Colonic mucosa (tissue), 4 donors: ENCODE measurements around the gene GPAT3. TPM values are rescaled to one million over a fixed set of nuclear protein-coding genes. Genes with fewer than 3 reads are reported as not detected.

Experiments
- DNase-seq: peaks from one replicate; pipeline ENCODE4 v3.0.0-alpha.2; 2020
- H3K27ac ChIP-seq: fragments of 200-600 bp; one replicate; pipeline ENCODE4 v1.8.0; 2021
- H3K27me3 ChIP-seq: fragments of 200-600 bp; one replicate; pipeline ENCODE4 v1.8.0; 2021
- H3K36me3 ChIP-seq: fragments of 200-600 bp; one replicate; pipeline ENCODE4 v1.8.0; 2021
- H3K4me1 ChIP-seq: fragments of 200-600 bp; one replicate; pipeline ENCODE4 v1.8.0; 2021; ENCODE audit warnings: mild to moderate bottlenecking
- H3K4me3 ChIP-seq: fragments of 200-600 bp; one replicate; pipeline ENCODE4 v1.8.0; 2021
- H3K9ac ChIP-seq, 2 donors: one replicate each; pipeline ENCODE4 v1.7.0; 2013; ENCODE audit warnings: control low read depth in 2 of 2, low read depth in 2 of 2, low read length in 2 of 2
- H3K9me3 ChIP-seq: fragments of 200-600 bp; one replicate; pipeline ENCODE4 v1.8.0; 2021
- intact Hi-C: fragments of 100-400 bp; cut with DNase I; formaldehyde crosslinking; loops from one replicate; pipeline ENCODE4 v1.14.1; 2022
- total RNA-seq, 2 donors: library from RNA; stranded (reverse); fragmentation: NEBNext Ultra II Directional in 1 of 2; extraction: Animal tissue kit (Norgen Biotek cat#: 25700) in 1 of 2; gene quantifications; one replicate each; pipeline ENCODE4 v1.2.1, GENCODE V29; 2021
- TF ChIP-seq, protein P1 (sequence below): fragments of 200-600 bp; IDR thresholded peaks from one replicate; pipeline ENCODE4 v1.8.0; 2022; ENCODE audit warnings: antibody characterized with exemption, mild to moderate bottlenecking
- donor health status: healthy.
- donor health status: DM: no; HTN: no; CAD: no.
- donor health status: DM: no; HTN: no; CAD: no.

Gene GPAT3
- total RNA-seq, 2 donors from 2014 or later = 23.5 to 24.3 TPM

DNA sequence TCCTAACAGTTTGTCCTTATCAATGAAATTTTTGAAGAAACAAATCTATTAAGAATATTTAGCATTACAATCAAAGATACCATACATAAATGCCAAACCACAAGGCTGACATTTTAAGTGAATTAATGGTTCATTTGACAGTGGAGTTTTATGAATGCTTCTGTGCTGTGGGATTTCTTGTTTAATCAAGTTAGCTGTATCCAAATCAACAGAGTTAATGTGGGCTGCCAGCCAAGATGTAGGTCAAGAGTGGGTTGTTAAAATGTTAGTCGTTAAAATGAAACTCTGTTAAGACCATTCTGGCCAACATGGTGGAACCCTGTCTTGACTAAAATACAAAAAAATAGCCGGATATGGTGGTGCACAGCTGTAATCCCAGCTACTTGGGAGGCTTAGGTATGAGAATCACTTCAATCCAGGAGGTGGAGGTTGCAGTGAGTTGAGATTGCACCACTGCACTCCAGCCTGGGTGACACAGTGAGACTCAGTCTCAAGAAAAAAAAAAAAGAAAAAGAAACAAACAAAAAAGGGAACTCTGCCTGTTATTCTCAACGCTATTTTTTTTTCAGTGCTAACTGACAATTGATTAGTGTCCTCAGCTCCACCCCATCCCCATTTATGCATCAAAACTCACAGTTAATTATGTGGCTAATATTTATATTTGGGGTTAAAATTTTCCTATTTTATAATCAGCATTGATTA is 20.2 kb downstream of the GPAT3 start:
- H3K4me1 ChIP-seq = no peaks in the 10 kb centered on the region
- H3K9ac ChIP-seq = no peak overlapping the region
- DNase-seq = no peak
- H3K27me3 ChIP-seq = no peaks in the 10 kb centered on the region
- no peak overlapping the region for H3K4me3 ChIP-seq
- no peaks in the 10 kb centered on the region for H3K9me3 ChIP-seq
- H3K27ac ChIP-seq = no peak overlapping the region
- H3K36me3 ChIP-seq = no peaks in the 10 kb centered on the region
- TF ChIP-seq, protein P1, sequence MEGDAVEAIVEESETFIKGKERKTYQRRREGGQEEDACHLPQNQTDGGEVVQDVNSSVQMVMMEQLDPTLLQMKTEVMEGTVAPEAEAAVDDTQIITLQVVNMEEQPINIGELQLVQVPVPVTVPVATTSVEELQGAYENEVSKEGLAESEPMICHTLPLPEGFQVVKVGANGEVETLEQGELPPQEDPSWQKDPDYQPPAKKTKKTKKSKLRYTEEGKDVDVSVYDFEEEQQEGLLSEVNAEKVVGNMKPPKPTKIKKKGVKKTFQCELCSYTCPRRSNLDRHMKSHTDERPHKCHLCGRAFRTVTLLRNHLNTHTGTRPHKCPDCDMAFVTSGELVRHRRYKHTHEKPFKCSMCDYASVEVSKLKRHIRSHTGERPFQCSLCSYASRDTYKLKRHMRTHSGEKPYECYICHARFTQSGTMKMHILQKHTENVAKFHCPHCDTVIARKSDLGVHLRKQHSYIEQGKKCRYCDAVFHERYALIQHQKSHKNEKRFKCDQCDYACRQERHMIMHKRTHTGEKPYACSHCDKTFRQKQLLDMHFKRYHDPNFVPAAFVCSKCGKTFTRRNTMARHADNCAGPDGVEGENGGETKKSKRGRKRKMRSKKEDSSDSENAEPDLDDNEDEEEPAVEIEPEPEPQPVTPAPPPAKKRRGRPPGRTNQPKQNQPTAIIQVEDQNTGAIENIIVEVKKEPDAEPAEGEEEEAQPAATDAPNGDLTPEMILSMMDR = no peak
- intact Hi-C loops = no loop called here

DNA sequence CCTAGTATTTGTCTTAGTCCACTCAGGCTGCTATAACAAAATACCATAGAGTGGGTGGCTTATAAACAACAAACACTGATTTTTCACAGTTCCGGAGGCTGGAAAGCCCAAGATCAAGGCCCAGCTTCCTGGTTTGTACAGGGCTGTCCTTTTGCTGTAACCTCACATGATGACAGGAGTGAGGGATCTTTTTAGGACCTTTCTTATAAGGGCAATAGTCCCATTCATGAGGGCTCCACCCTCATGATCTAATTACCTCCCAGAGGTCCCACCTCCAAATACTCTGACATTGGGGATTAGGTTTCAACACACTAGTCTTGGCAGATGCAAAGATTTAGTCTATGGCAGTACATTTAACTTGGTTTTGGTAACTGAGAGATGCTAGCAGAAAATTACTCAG is 20.9 kb downstream of the GPAT3 start:
- no peak overlapping the region for H3K27ac ChIP-seq
- intact Hi-C loops = no loop called here
- H3K27me3 ChIP-seq = no peaks in the 10 kb centered on the region
- DNase-seq = no peak
- no peaks in the 10 kb centered on the region for H3K9me3 ChIP-seq
- H3K9ac ChIP-seq = no peak overlapping the region
- no peak overlapping the region for H3K4me3 ChIP-seq
- no peaks in the 10 kb centered on the region for H3K4me1 ChIP-seq
- TF ChIP-seq, protein P1 = no peak
- H3K36me3 ChIP-seq = no peaks in the 10 kb centered on the region

DNA sequence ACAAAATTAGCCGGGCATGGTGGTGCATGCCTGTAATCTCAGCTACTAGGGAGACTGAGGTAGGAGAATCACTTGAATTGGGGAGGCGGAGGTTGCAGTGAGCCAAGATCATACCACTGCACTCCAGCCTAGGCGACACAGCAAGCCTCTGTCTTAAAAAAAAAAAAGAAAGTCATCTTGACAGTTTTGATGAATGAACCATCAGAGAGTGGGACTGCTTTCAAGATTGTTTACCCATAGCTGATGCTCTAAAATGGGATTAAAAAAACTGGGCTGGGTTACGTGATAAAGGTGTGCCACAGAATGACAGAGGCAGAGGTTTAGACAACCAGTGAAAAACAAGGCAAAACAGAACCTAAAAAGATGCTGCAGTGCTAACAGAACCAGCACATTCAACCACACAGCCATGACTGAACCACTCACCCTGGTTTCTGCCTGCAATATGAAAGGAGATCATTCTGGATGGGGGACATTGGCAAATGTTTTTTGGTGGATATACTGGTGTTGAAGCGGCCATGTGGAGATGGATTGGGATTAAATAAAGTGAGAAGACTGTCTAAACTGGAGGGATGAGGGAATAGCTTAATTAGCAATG is 22.2 kb downstream of the GPAT3 start:
- H3K27ac ChIP-seq = no peak overlapping the region
- no peaks in the 10 kb centered on the region for H3K9me3 ChIP-seq
- DNase-seq = no peak
- no peak overlapping the region for H3K9ac ChIP-seq
- H3K36me3 ChIP-seq = no peaks in the 10 kb centered on the region
- TF ChIP-seq, protein P1 = no peak
- intact Hi-C loops = no loop called here
- H3K27me3 ChIP-seq = no peaks in the 10 kb centered on the region
- H3K4me1 ChIP-seq = no peaks in the 10 kb centered on the region
- H3K4me3 ChIP-seq = no peak overlapping the region

DNA sequence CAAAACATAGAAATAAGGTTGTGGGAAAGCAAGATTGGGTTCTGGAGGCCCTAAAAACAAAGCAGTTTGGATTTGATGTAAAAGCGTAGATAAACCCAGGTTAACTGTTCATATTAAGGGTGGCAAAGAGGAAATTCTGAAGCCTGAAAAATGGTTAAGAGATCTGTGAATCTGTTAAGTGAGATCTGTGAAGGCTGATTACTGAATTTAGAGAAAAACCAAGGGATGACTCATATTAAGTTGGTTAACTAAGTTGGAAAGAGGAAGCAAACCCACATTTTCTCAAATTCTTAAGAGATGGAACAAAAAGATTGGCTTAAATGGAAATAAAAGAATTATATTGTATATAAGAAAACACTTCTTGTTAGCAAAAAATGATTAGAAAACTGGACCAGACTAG is 22.8 kb downstream of the GPAT3 start:
- TF ChIP-seq, protein P1 = no peak
- intact Hi-C loops = no loop called here
- H3K4me3 ChIP-seq = no peak overlapping the region
- no peaks in the 10 kb centered on the region for H3K36me3 ChIP-seq
- H3K27ac ChIP-seq = no peak overlapping the region
- H3K27me3 ChIP-seq = no peaks in the 10 kb centered on the region
- no peak overlapping the region for H3K9ac ChIP-seq
- no peak for DNase-seq
- no peaks in the 10 kb centered on the region for H3K9me3 ChIP-seq
- no peaks in the 10 kb centered on the region for H3K4me1 ChIP-seq

DNA sequence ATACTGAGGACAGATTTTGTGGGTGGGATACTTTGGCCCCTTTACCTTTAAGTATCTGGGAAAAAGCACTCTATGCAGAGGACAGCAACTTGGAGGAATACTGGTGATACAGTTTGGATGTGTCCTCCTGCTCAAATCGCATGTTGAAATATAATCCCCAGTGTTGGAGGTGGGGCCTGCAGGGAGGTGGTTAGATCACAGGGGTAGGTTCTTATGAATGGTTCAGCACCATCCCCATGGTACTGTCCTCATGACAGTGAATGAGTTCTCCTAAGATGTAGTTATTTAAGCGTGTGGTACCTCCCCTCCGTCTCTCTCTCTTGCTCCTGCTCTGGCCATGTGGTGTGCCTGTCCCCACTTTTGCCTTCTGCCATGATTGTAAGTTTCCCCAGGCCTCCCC is 24.6 kb downstream of the GPAT3 start:
- DNase-seq = no peak
- Histone ChIP-seq H3K36me3 (no peaks in the 10 kb centered on the region), H3K9ac (no peak overlapping the region), H3K27ac (no peak overlapping the region), H3K27me3 (no peaks in the 10 kb centered on the region), H3K9me3 (no peaks in the 10 kb centered on the region), H3K4me1 (no peaks in the 10 kb centered on the region), H3K4me3 (no peak overlapping the region)
- TF ChIP-seq, protein P1 = no peak
- intact Hi-C loops = no loop called here
